ENCODE results near the gene UCP1. TPM values are rescaled to one million over a fixed set of nuclear protein-coding genes. Genes with fewer than 3 reads are reported as not detected.
"Not testable (repeated sequence)": the region's sequence is repeated elsewhere in the genome, so short reads cannot be mapped to it uniquely, and the experiment has no call there.

UCP1 gene
- total RNA-seq, 1 donor from 2014 or later: not detected

GRCh38 chr4:140523370-140523856 lies 45.3 kb downstream of the UCP1 start:
- TF ChIP-seq POLR2AphosphoS5 (IDR thresholded peaks at IDR 0.05; ENCODE audit: insufficient read depth in 1 of 2, low read depth in 1 of 2) (no peak), CTCF (IDR thresholded peaks at IDR 0.05) (no peak), POLR2A (IDR thresholded peaks at IDR 0.05) (no peak)
- no peak for DNase-seq (ENCODE audit: extremely low spot score in 2 of 2)
- intact Hi-C loops (cut with DNase I): loop anchor here (10.0 kb wide), 1 partner anchor 149 kb away; the partner anchor contains the start of gene SCOC
- Histone ChIP-seq H3K4me1 (peaks cover 20% of the 10 kb centered on the region), H3K36me3 (peaks cover 0 to 6% of the 10 kb centered on the region in 2 donors), H3K9me3 (no peaks in the 10 kb centered on the region), H3K27ac (peak overlapping the region; percentile 76), H3K27me3 (no peaks in the 10 kb centered on the region), H3K4me3 (peak overlapping the region; percentile 92 to 96)

- DNase-seq (ENCODE audit: extremely low spot score in 2 of 2): no peak
- Histone ChIP-seq H3K27ac (no peak overlapping the region), H3K4me3 (no peak overlapping the region), H3K27me3 (no peaks in the 10 kb centered on the region), H3K4me1 (no peaks in the 10 kb centered on the region), H3K36me3 (no peaks in the 10 kb centered on the region), H3K9me3 (no peaks in the 10 kb centered on the region)
- TF ChIP-seq CTCF (IDR thresholded peaks at IDR 0.05) (no peak), POLR2AphosphoS5 (IDR thresholded peaks at IDR 0.05; ENCODE audit: insufficient read depth in 1 of 2, low read depth in 1 of 2) (no peak), POLR2A (IDR thresholded peaks at IDR 0.05) (no peak)
- intact Hi-C loops (cut with DNase I): no loop called here
Measured at GRCh38 chr4:140515423-140515822, 53.3 kb downstream of the UCP1 start.

DNA sequence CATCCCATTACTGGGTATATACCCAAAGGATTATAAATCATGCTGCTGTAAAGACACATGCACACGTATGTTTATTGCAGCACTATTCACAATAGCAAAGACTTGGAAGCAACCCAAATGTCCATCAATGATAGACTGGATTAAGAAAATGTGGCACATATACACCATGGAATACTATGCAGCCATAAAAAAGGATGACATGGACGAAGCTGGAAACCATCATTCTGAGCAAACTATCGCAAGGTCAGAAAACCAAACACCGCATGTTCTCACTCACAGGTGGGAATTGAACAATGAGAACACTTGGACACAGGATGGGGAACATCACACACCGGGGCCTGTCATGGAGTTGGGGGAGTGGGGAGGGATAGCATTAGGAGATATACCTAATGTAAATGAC lies 55.0 kb downstream of the UCP1 start:
- H3K9me3 ChIP-seq; H3K36me3 ChIP-seq; H3K27ac ChIP-seq; H3K27me3 ChIP-seq; H3K4me3 ChIP-seq; H3K4me1 ChIP-seq; DNase-seq (ENCODE audit: extremely low spot score in 2 of 2); intact Hi-C loops (cut with DNase I): not testable (repeated sequence)

Small RNA genes lying within 50 kb of the gene (small RNA-seq; reads per million reads assigned to genes)
- not detected for gene AC108019.1
- gene RN7SL152P: not detected

Other genes with a start within 250 kb of the UCP1 start
- 39.3 TPM for gene SCOC, start 195.3 kb downstream of the UCP1 start, total RNA-seq
- gene CLGN, start 141.3 kb downstream of the UCP1 start, total RNA-seq: not detected
- not detected for gene MGAT4D, start 70.7 kb downstream of the UCP1 start, total RNA-seq
- 15.7 TPM for gene ELMOD2, start 44.8 kb downstream of the UCP1 start, total RNA-seq
- 22.1 TPM for gene TBC1D9, start 187.4 kb upstream of the UCP1 start, total RNA-seq